Measurements from ENCODE around the gene GALT.

The GALT gene

DNA sequence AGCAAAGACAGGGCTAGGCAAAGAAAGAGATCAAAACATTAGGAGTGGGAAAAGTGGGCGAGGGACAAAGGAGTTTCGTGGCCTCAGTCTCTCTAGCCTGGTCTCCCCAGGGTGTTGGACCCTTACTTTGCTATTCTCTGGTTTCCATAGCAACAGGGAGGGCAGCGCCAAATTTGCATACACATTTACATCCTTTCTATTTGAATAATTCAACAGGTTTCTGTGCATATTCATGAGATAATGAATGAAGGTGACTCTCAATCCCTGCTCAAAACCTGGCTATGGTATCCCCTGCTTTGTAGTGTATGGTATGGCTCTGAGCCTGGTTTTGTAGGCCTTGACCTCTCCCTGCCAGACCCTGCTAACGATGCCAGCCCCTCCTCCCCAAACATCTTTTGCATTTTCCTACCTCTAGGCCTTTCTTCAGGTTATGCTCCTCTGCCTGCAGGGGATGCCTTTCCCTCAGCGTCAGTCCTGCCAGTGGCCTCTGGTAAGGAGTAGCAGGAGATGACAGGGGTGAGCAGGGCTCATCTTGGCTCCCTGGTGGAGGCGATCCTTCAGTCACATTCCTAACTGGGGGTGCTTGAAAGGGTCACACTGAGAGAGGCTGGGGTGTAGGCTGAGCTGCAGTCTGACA lies 44.4 kb upstream of the GALT start:
- DNase-seq (no peak), ATAC-seq (ENCODE audit: insufficient read depth, low read depth) (no peak)
- no peak overlapping the region for H3K27ac ChIP-seq (ENCODE audit: low read length)
- no peaks in the 10 kb centered on the region for H3K79me2 ChIP-seq (ENCODE audit: insufficient read depth, low read length)
- H3K4me3 ChIP-seq (ENCODE audit: low read depth in 1 of 2, low read length in 2 of 2) = no peak overlapping the region
- no peaks in the 10 kb centered on the region; the same call in 1 of the 2 replicates for H4K20me1 ChIP-seq (ENCODE audit: insufficient read depth, low read length)
- H3K9ac ChIP-seq (ENCODE audit: low read depth, low read length) = no peak overlapping the region
- H3K4me2 ChIP-seq (ENCODE audit: insufficient read depth, low read length) = no peak overlapping the region
- H2AFZ ChIP-seq (ENCODE audit: low read depth, low read length) = no peak overlapping the region
- H3K9me3 ChIP-seq (ENCODE audit: insufficient read depth, low read length, severe bottlenecking) = no peaks in the 10 kb centered on the region
- H3K36me3 ChIP-seq (ENCODE audit: insufficient read depth, low read length) = no peaks in the 10 kb centered on the region
- no peaks in the 10 kb centered on the region for H3K27me3 ChIP-seq (ENCODE audit: insufficient read depth, low read length, poor library complexity)
- no peaks in the 10 kb centered on the region for H3K4me1 ChIP-seq (ENCODE audit: insufficient read depth, low read length)
- TF ChIP-seq, protein P1, sequence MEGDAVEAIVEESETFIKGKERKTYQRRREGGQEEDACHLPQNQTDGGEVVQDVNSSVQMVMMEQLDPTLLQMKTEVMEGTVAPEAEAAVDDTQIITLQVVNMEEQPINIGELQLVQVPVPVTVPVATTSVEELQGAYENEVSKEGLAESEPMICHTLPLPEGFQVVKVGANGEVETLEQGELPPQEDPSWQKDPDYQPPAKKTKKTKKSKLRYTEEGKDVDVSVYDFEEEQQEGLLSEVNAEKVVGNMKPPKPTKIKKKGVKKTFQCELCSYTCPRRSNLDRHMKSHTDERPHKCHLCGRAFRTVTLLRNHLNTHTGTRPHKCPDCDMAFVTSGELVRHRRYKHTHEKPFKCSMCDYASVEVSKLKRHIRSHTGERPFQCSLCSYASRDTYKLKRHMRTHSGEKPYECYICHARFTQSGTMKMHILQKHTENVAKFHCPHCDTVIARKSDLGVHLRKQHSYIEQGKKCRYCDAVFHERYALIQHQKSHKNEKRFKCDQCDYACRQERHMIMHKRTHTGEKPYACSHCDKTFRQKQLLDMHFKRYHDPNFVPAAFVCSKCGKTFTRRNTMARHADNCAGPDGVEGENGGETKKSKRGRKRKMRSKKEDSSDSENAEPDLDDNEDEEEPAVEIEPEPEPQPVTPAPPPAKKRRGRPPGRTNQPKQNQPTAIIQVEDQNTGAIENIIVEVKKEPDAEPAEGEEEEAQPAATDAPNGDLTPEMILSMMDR (IDR thresholded peaks at IDR 0.05; ENCODE audit: borderline replicate concordance, extremely low read depth, low read length, poor library complexity, severe bottlenecking) = no peak
- TF ChIP-seq EZH2 (IDR thresholded peaks at IDR 0.05; ENCODE audit: borderline replicate concordance, low read depth, low read length, severe bottlenecking) = no peak

DNA sequence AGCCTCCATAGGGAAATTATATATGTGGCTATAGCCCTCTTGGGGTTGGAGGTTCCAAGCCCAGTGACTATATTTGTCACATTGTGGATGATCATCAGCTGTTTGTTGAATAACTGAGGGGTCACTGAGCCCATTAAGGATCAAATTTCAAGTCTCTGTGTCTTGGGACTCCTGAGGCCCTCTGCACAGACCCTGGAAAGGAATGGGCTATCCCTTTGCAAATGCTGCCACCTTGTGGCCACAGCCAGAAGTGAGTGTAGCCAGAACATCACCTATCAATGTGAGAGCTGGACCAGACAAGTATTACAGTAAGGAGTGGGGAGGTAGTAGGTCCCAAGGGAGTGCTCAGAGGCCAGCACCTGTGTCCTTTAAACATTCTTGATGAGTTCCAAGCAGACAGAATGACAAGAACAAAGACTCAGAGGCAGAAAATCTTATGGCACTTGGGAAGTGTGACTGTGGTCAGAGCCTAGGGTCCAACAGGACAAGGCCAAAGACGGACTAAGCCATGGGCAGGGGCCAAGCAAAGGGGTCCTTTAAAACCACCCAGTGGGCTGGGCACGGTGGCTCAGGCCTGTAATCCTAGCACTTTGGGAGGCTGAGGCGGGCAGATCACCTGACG lies 42.8 kb upstream of the GALT start:
- DNase-seq = peak; percentile 79
- ATAC-seq (ENCODE audit: insufficient read depth, low read depth) = peak; percentile 98

DNA sequence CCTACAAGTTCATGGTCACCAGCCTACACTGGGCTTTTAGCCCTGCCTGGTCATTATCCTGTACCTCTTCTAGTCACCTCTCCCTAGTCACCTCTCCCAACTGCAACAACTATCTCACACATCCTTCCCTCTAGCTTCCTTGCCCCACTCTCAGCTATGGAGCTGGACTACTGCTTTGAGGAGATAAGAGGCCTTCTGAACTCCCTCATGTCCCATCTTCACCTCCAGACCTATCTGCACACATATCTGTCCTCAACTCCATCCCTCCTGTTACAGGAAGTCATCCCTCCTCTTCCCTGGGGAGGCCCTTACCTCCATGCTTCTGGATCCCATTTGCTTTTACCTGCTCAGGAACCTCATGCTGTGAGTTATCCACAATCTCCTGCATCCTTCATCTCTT lies 40.3 kb upstream of the GALT start:
- peaks cover 5% of the 10 kb centered on the region for H3K79me2 ChIP-seq (ENCODE audit: insufficient read depth, low read length)
- no peaks in the 10 kb centered on the region for H3K9me3 ChIP-seq (ENCODE audit: insufficient read depth, low read length, severe bottlenecking)
- no peaks in the 10 kb centered on the region; the same call in 1 of the 2 replicates for H4K20me1 ChIP-seq (ENCODE audit: insufficient read depth, low read length)
- no peaks in the 10 kb centered on the region for H3K27me3 ChIP-seq (ENCODE audit: insufficient read depth, low read length, poor library complexity)
- ATAC-seq (ENCODE audit: insufficient read depth, low read depth) (no peak), DNase-seq (no peak)
- TF ChIP-seq EZH2 (IDR thresholded peaks at IDR 0.05; ENCODE audit: borderline replicate concordance, low read depth, low read length, severe bottlenecking) = no peak
- TF ChIP-seq, protein P1 (IDR thresholded peaks at IDR 0.05; ENCODE audit: borderline replicate concordance, extremely low read depth, low read length, poor library complexity, severe bottlenecking) = no peak
- no peak overlapping the region for H2AFZ ChIP-seq (ENCODE audit: low read depth, low read length)
- H3K4me3 ChIP-seq (ENCODE audit: low read depth in 1 of 2, low read length in 2 of 2) = no peak overlapping the region
- H3K4me1 ChIP-seq (ENCODE audit: insufficient read depth, low read length) = peaks cover 11% of the 10 kb centered on the region
- H3K36me3 ChIP-seq (ENCODE audit: insufficient read depth, low read length) = peaks cover 3% of the 10 kb centered on the region; the same call in 1 of the 2 replicates
- no peak overlapping the region for H3K4me2 ChIP-seq (ENCODE audit: insufficient read depth, low read length)
- H3K27ac ChIP-seq (ENCODE audit: low read length) = no peak overlapping the region
- H3K9ac ChIP-seq (ENCODE audit: low read depth, low read length) = no peak overlapping the region

More for the DNA sequence above, 42.8 kb upstream of the GALT start:
- TF ChIP-seq, protein P1 (IDR thresholded peaks at IDR 0.05; ENCODE audit: borderline replicate concordance, extremely low read depth, low read length, poor library complexity, severe bottlenecking) = peak; percentile 95
- no peak for TF ChIP-seq EZH2 (IDR thresholded peaks at IDR 0.05; ENCODE audit: borderline replicate concordance, low read depth, low read length, severe bottlenecking)
- Histone ChIP-seq H2AFZ (ENCODE audit: low read depth, low read length) (no peak overlapping the region), H4K20me1 (ENCODE audit: insufficient read depth, low read length) (no peaks in the 10 kb centered on the region; the same call in 1 of the 2 replicates), H3K4me1 (ENCODE audit: insufficient read depth, low read length) (no peaks in the 10 kb centered on the region), H3K27ac (ENCODE audit: low read length) (no peak overlapping the region), H3K9ac (ENCODE audit: low read depth, low read length) (no peak overlapping the region), H3K4me2 (ENCODE audit: insufficient read depth, low read length) (no peak overlapping the region), H3K27me3 (ENCODE audit: insufficient read depth, low read length, poor library complexity) (no peaks in the 10 kb centered on the region), H3K4me3 (ENCODE audit: low read depth in 1 of 2, low read length in 2 of 2) (no peak overlapping the region), H3K9me3 (ENCODE audit: insufficient read depth, low read length, severe bottlenecking) (no peaks in the 10 kb centered on the region), H3K79me2 (ENCODE audit: insufficient read depth, low read length) (no peaks in the 10 kb centered on the region), H3K36me3 (ENCODE audit: insufficient read depth, low read length) (no peaks in the 10 kb centered on the region)

All from DND-41 (cell line).